Esophagus squamous epithelium (tissue), 5 donors: ENCODE data around the gene EEF1A2. TPM values are rescaled to one million over a fixed set of nuclear protein-coding genes. Genes with fewer than 3 reads are reported as not detected.
"Not testable (repeated sequence)": the region's sequence is repeated elsewhere in the genome, so short reads cannot be mapped to it uniquely, and the experiment has no call there.

Experiments
- DNase-seq: peaks from one replicate; lab custom pipeline; 2025; lab: John Stamatoyannopoulos, UW
- H3K27ac ChIP-seq, 4 donors: fragments of 200-600 bp; sonication (generic); one replicate each; pipeline ENCODE4 v1.5.1; 2016 to 2019; ENCODE audit warnings: mild to moderate bottlenecking in 1 of 4
- H3K27me3 ChIP-seq, 4 donors: fragments of 200-600 bp; sonication (generic); 1 replicate in 3 of 4; 2 replicates in 1 of 4; pipeline versions ENCODE4 v1.5.1 to v1.6.0; 2017 to 2021; ENCODE audit warnings: antibody characterized with exemption in 1 of 4
- H3K36me3 ChIP-seq, 3 donors: fragments of 200-600 bp; sonication (generic); one replicate each; pipeline ENCODE4 v1.5.1; 2016 to 2019
- H3K4me1 ChIP-seq, 3 donors: fragments of 200-600 bp; sonication (generic); one replicate each; pipeline ENCODE4 v1.5.1; 2017 to 2019
- H3K4me3 ChIP-seq, 4 donors: fragments of 200-600 bp; sonication (generic); 1 replicate in 3 of 4; 2 replicates in 1 of 4; pipeline ENCODE4 v1.5.1; 2016 to 2019; ENCODE audit warnings: mild to moderate bottlenecking in 2 of 4, moderate library complexity in 1 of 4
- H3K9me3 ChIP-seq, 3 donors: fragments of 200-600 bp; sonication (generic); one replicate each; pipeline ENCODE4 v1.5.1; 2016 to 2019
- POLR2A ChIP-seq, 4 donors: fragments of 450-650 bp; IDR thresholded peaks; one replicate each; pipeline ENCODE4 v1.6.1; 2017; ENCODE audit warnings: antibody characterized with exemption in 4 of 4, mild to moderate bottlenecking in 4 of 4, moderate library complexity in 3 of 4
- WGBS, 2 donors: methylation state at CpG; one replicate each; pipeline ENCODE4 v1.1.5; 2018; 5-methylcytosine and 5-hydroxymethylcytosine counted together
- intact Hi-C: fragments of 100-400 bp; cut with DNase I; formaldehyde crosslinking; loops from one replicate; pipeline ENCODE4 v1.15.0; 2022
- total RNA-seq, 4 donors: library from RNA; depleted of rRNA; stranded (reverse); fragments of >200 nt; gene quantifications; one replicate each; pipeline ENCODE4 v1.1.0, GENCODE V29; 2016
- TF ChIP-seq, protein P1 (sequence below), 6 experiments: fragments of 450-650 bp in 4 of 6; fragments of 200-600 bp in 2 of 6; sonication (generic) in 2 of 6; IDR thresholded peaks; one replicate each; pipeline ENCODE4 v1.5.1; 2016 to 2019; ENCODE audit warnings: antibody characterized with exemption in 6 of 6, mild to moderate bottlenecking in 4 of 6, moderate library complexity in 4 of 6
- donor health status: DM: yes; HTN: yes; CAD: no.

Gene EEF1A2
- total RNA-seq, 4 donors from 2014 or later = 0.44 to 3.1 (median 1.9) TPM

GRCh38 chr20:63518946-63519667 is 20.2 kb upstream of the EEF1A2 start:
- Histone ChIP-seq H3K4me3 (peak overlapping the region; percentile 61 to 95 (median 84)), H3K27ac (peak overlapping the region in 2 of 4 donors; percentile 85 to 96), H3K4me1 (peaks cover 22 to 49% (median 27%) of the 10 kb centered on the region in 3 donors), H3K9me3 (no peaks in the 10 kb centered on the region), H3K36me3 (peaks cover 6 to 45% (median 7%) of the 10 kb centered on the region in 3 donors), H3K27me3 (no peaks in the 10 kb centered on the region)
- no peak for DNase-seq
- intact Hi-C loops = no loop called here
- TF ChIP-seq, protein P1, sequence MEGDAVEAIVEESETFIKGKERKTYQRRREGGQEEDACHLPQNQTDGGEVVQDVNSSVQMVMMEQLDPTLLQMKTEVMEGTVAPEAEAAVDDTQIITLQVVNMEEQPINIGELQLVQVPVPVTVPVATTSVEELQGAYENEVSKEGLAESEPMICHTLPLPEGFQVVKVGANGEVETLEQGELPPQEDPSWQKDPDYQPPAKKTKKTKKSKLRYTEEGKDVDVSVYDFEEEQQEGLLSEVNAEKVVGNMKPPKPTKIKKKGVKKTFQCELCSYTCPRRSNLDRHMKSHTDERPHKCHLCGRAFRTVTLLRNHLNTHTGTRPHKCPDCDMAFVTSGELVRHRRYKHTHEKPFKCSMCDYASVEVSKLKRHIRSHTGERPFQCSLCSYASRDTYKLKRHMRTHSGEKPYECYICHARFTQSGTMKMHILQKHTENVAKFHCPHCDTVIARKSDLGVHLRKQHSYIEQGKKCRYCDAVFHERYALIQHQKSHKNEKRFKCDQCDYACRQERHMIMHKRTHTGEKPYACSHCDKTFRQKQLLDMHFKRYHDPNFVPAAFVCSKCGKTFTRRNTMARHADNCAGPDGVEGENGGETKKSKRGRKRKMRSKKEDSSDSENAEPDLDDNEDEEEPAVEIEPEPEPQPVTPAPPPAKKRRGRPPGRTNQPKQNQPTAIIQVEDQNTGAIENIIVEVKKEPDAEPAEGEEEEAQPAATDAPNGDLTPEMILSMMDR (IDR thresholded peaks at IDR 0.05) = no peak
- no peak for TF ChIP-seq POLR2A (IDR thresholded peaks at IDR 0.05)
- WGBS, 2 donors = 82 to 83% methylated on average over 7 to 21 of the region's 32 CpGs

GRCh38 chr20:63518351-63518861 is 19.5 kb upstream of the EEF1A2 start:
- H3K9me3 ChIP-seq = no peaks in the 10 kb centered on the region
- H3K4me1 ChIP-seq = peaks cover 22 to 46% (median 27%) of the 10 kb centered on the region in 3 donors
- DNase-seq = no peak
- 92% methylated on average over 12 of the region's 20 CpGs; no CpG with 5 or more reads in 1 of the 2 donors for WGBS, 2 donors
- no peak for TF ChIP-seq POLR2A (IDR thresholded peaks at IDR 0.05)
- TF ChIP-seq, protein P1 (IDR thresholded peaks at IDR 0.05) = no peak
- intact Hi-C loops = no loop called here
- H3K4me3 ChIP-seq = no peak overlapping the region
- peaks cover 4 to 38% (median 7%) of the 10 kb centered on the region in 3 donors for H3K36me3 ChIP-seq
- H3K27me3 ChIP-seq = peaks cover 0 to 7% (median 0%) of the 10 kb centered on the region in 4 donors
- no peak overlapping the region for H3K27ac ChIP-seq

- WGBS, 2 donors = 86 to 89% methylated on average over 9 to 16 of the region's 32 CpGs
- Histone ChIP-seq H3K36me3 (peaks cover 0 to 30% (median 0%) of the 10 kb centered on the region in 3 donors), H3K27ac (no peak overlapping the region), H3K4me3 (no peak overlapping the region), H3K27me3 (peaks cover 0 to 13% (median 0%) of the 10 kb centered on the region in 4 donors), H3K4me1 (peaks cover 18 to 38% (median 25%) of the 10 kb centered on the region in 3 donors), H3K9me3 (no peaks in the 10 kb centered on the region)
- intact Hi-C loops = no loop called here
- no peak for TF ChIP-seq POLR2A (IDR thresholded peaks at IDR 0.05)
- TF ChIP-seq, protein P1 (IDR thresholded peaks at IDR 0.05) = no peak
- DNase-seq = no peak
These were observed 18.8 kb upstream of the EEF1A2 start for GRCh38 chr20:63517376-63518309.

- H3K4me3 ChIP-seq, H3K27ac ChIP-seq, intact Hi-C loops, H3K9me3 ChIP-seq, DNase-seq: not testable (repeated sequence)
- WGBS, 2 donors = 42 to 63% methylated on average over 6 to 8 of the region's 10 CpGs
- Histone ChIP-seq H3K36me3 (peaks cover 0 to 16% (median 0%) of the 10 kb centered on the region in 3 donors), H3K27me3 (peaks cover 0 to 43% (median 0%) of the 10 kb centered on the region in 4 donors), H3K4me1 (peaks cover 4 to 15% (median 7%) of the 10 kb centered on the region in 3 donors)
These were observed 15.6 kb upstream of the EEF1A2 start for GRCh38 chr20:63514520-63514919.

GRCh38 chr20:63513207-63513606 is 14.3 kb upstream of the EEF1A2 start:
- DNase-seq = no peak
- H3K4me1 ChIP-seq = peaks cover 0 to 2% (median 0%) of the 10 kb centered on the region in 3 donors
- H3K36me3 ChIP-seq = peaks cover 0 to 10% (median 0%) of the 10 kb centered on the region in 3 donors
- no peak overlapping the region for H3K27ac ChIP-seq
- intact Hi-C loops = no loop called here
- no peak overlapping the region for H3K4me3 ChIP-seq
- no peak for TF ChIP-seq POLR2A (IDR thresholded peaks at IDR 0.05)
- TF ChIP-seq, protein P1 (IDR thresholded peaks at IDR 0.05) = no peak
- peaks cover 0 to 54% (median 0%) of the 10 kb centered on the region in 4 donors for H3K27me3 ChIP-seq
- WGBS, 2 donors = 67 to 83% methylated on average over 3 of the region's 3 CpGs
- no peaks in the 10 kb centered on the region for H3K9me3 ChIP-seq
